Astrocyte of the spinal cord (primary cell): ENCODE results near the gene GHRH.

Source experiments
- DNase-seq: peaks from one replicate; pipeline ENCODE4 v3.0.0; 2011; ENCODE audit warnings: low read depth, low spot score
- H3K4me3 ChIP-seq: 2 replicates; pipeline ENCODE4 v1.5.1; 2011; ENCODE audit warnings: low read depth, mild to moderate bottlenecking, low read length, moderate library complexity
- in situ Hi-C: cut with HindIII; loops from 2 replicates; pipeline ENCODE4 v1.10.0; 2017; ENCODE audit warnings: low sequenced_read_pairs
- TF ChIP-seq, protein P1 (sequence below): IDR thresholded peaks from 2 replicates; pipeline ENCODE4 v1.5.1; 2012; ENCODE audit warnings: low read depth, mild to moderate bottlenecking, low read length, inconsistent platforms

GHRH gene

DNA sequence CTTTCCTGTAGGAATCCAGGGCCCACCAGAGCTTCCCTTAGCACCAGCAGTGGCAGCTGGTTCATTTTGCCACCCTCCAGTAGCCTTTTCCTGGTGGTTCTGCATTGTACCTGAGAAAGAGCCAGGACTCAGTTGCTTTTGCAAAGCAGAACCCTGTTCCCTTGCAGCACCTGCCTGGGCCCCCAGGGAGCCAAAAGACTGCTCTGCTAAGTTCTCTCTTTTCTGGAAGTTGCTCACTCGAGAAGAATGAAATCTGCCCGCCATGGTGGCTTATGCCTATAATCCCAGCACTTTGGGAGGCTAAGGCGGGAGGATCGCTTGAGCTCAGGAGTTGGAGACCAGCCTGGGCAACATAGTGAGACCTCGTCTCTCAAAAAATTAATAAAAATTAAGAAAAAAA lies 24.0 kb downstream of the GHRH start:
- TF ChIP-seq, protein P1, sequence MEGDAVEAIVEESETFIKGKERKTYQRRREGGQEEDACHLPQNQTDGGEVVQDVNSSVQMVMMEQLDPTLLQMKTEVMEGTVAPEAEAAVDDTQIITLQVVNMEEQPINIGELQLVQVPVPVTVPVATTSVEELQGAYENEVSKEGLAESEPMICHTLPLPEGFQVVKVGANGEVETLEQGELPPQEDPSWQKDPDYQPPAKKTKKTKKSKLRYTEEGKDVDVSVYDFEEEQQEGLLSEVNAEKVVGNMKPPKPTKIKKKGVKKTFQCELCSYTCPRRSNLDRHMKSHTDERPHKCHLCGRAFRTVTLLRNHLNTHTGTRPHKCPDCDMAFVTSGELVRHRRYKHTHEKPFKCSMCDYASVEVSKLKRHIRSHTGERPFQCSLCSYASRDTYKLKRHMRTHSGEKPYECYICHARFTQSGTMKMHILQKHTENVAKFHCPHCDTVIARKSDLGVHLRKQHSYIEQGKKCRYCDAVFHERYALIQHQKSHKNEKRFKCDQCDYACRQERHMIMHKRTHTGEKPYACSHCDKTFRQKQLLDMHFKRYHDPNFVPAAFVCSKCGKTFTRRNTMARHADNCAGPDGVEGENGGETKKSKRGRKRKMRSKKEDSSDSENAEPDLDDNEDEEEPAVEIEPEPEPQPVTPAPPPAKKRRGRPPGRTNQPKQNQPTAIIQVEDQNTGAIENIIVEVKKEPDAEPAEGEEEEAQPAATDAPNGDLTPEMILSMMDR = no peak
- no peak for DNase-seq
- no peak overlapping the region for H3K4me3 ChIP-seq
- in situ Hi-C loops = no loop called here

DNA sequence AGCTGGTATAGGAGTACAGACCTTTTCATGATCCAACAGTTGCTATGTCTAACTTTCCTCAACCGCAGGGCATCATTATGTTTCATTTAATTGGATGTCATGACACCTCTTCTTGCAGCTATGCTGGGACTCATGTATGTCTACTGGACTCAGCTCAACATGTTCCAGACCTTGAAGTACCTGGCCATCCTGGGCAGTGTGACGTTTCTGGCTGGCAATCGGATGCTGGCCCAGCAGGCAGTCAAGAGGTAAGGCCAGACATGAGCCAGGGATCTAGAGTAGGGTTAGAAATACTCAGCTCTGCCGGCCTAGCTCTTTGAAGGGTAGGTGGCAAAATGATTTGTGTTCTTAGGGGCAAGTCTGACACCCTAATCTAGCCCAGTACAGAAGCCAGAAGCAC lies 25.2 kb downstream of the GHRH start:
- TF ChIP-seq, protein P1 = no peak
- H3K4me3 ChIP-seq = no peak overlapping the region
- in situ Hi-C loops = no loop called here
- DNase-seq = no peak

DNA sequence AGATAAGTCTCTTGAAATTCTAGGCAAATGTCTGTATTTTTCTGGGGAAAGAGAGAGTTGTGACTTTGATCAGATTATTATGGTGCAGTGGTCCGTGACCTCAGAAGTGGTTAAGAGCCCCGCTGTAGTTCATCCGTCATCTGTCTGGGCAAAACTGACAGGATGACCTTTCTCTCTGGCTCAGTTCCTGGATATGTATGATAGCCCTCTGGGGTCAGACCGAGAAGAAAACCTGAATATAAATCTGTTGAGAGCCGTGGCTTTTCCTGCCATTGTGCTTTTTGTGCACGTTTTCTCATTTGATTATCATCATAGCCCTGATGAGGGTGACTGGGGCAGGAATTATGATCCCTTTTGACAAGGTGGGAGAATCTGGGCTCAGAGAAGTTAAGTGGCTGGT lies 26.5 kb downstream of the GHRH start:
- DNase-seq = no peak
- TF ChIP-seq, protein P1 = no peak
- in situ Hi-C loops = no loop called here
- H3K4me3 ChIP-seq = no peak overlapping the region

DNA sequence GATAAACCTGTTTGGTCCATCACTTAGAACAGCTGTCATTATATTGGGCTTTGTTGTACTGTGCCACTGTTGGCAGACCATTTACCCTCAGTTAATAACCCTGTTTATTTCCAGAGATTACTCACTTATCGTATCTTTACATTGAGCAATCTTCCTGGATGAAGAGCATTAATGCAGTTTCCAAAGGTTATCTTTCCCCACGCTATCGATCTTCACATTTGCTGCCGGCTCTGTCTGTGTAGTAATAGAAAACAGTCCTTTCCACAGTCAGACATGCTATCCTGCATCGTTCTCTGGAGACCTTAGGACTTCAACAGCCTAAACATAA lies 27.4 kb downstream of the GHRH start:
- TF ChIP-seq, protein P1 = no peak
- DNase-seq = no peak
- no peak overlapping the region for H3K4me3 ChIP-seq
- in situ Hi-C loops = no loop called here

DNA sequence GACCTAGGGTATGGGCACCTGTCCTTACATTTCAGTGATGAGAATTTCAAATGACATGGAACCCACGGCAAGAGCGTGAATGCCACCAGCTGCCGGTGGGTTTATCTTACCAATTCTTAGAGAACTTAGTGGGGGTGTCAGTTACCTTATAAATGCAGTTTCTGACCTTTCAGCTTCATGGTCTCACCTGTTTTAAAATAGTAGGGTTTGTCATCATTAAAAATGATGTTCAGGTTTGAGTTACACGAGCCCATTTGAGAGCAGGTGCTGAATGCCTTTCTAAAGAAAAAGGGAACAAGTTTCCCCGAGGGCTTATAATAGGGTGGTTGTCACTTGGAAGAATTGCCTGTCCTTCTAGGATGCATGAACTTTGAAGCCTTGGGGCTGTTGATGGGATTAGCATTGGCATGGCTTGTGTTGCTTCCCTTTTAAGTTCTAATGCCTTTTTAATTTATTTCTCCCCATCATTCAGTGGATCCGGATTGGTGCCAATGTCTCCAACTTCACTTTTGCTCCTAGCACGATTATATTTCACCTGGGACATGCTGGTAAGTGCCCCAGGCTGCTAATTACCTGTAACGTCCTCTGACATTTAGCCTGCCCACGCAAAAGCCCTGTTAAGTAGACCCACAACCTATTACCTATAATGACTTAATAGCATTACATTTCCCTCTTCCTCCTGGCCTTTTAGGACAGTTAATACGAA lies 27.9 kb downstream of the GHRH start:
- in situ Hi-C loops = no loop called here
- TF ChIP-seq, protein P1 = no peak
- H3K4me3 ChIP-seq = no peak overlapping the region
- no peak for DNase-seq

DNA sequence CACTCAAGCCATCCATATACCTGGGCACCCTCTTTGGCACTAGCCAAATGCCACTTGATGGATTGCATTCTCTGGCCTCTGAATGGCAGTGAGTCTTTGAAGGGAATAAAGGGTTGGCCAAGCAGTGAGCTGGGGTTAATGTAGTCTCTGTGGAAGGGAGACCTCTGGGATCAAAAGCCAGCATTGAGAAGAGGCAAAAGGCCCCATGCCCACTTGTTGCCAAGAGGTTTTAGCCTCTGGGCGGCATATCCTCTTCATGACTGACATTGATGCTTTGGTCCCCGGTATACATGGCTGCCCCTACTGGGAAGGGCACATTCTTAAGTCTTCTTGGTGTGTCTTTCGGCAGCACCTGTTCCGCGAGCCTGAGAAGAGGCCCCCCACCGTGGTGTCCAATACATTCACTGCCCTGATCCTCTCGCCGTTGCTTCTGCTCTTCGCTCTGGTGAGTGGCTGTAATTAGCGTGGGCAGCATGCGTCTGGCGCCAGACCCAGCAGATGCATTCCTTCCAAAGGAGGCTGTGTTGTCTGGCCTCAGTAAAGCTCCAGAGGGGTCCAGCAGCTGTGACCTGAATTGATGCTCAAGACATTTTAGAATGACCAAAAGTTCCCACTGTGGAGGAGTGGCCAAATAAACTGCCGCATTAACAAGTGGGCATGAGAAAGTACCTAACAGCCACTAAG lies 29.5 kb downstream of the GHRH start:
- TF ChIP-seq, protein P1 = no peak
- in situ Hi-C loops = no loop called here
- no peak overlapping the region for H3K4me3 ChIP-seq
- no peak for DNase-seq
